ENCODE data around the gene MARCHF5. TPM values are rescaled to one million over a fixed set of nuclear protein-coding genes. Genes with fewer than 3 reads are reported as not detected.

The MARCHF5 gene
- polyA plus RNA-seq, 2 of the 4 experiments (the other 2 are of a cell fraction): 24.7 to 37.3 TPM

GRCh38 chr10:92381543-92381954 is 90.6 kb downstream of the MARCHF5 start (continued):
- no peak for TF ChIP-seq E2F6 (IDR thresholded peaks at IDR 0.05; ENCODE audit: borderline replicate concordance, low read depth)
- TF ChIP-seq CTCF (IDR thresholded peaks at IDR 0.05): no peak

GRCh38 chr10:92382631-92383030 is 91.7 kb downstream of the MARCHF5 start:
- no peak for DNase-seq (ENCODE audit: low read depth in 1 of 2, low spot score in 1 of 2)
- no peak for FAIRE-seq
- H3K4me2 ChIP-seq: no peak overlapping the region
- H3K4me1 ChIP-seq: no peaks in the 10 kb centered on the region
- TF ChIP-seq BHLHE40 (IDR thresholded peaks at IDR 0.05; ENCODE audit: low read depth, low read length) (no peak), NFE2L2 (conservative IDR thresholded peaks at IDR 0.05; ENCODE audit: low read length) (no peak), USF2 (IDR thresholded peaks at IDR 0.05) (no peak), POLR2A (IDR thresholded peaks at IDR 0.05; ENCODE audit: low read length) (no peak), FOSB (CRISPR knock-in tag; IDR thresholded peaks at IDR 0.05) (no peak), HDAC2 (IDR thresholded peaks at IDR 0.05) (no peak), RFX5 (IDR thresholded peaks at IDR 0.05) (no peak), HES2 (IDR thresholded peaks at IDR 0.05) (no peak), PBX3 (IDR thresholded peaks at IDR 0.05) (no peak), BCL3 (IDR thresholded peaks at IDR 0.05) (no peak)
- ATAC-seq: no peak
- ChIA-PET CTCF (interaction anchor here (0.8 to 1.1 kb wide), 3 partner anchors 91 to 295 kb away, joined by 3 to 6 read pairs (median 3); partner anchors contain the start of genes CPEB3 and MARCHF5), POLR2A (no interaction called here)
- no peak overlapping the region for H3K4me3 ChIP-seq
- WGBS (ENCODE audit: missing lambda C conversion rate): 73% methylated on average over 4 of the region's 4 CpGs
- no peaks in the 10 kb centered on the region for H3K9me3 ChIP-seq
- H3K27ac ChIP-seq: no peak overlapping the region

- TF ChIP-seq REST (IDR thresholded peaks at IDR 0.05) (no peak), POLR2A (IDR thresholded peaks at IDR 0.05; ENCODE audit: low read length) (no peak), CBX8 (IDR thresholded peaks at IDR 0.05) (no peak), E2F6 (IDR thresholded peaks at IDR 0.05; ENCODE audit: borderline replicate concordance, low read depth) (no peak), MAZ (IDR thresholded peaks at IDR 0.05; ENCODE audit: borderline replicate concordance, low read depth, low read length) (no peak), TP53 (CRISPR knock-in tag; IDR thresholded peaks at IDR 0.05) (no peak), ZSCAN20 (CRISPR knock-in tag; IDR thresholded peaks at IDR 0.05) (no peak), SMC3 (IDR thresholded peaks at IDR 0.05) (no peak), FOSL2 (IDR thresholded peaks at IDR 0.05) (no peak), FOSL2 (CRISPR knock-in tag; IDR thresholded peaks at IDR 0.05) (no peak), CBX2 (IDR thresholded peaks at IDR 0.05; ENCODE audit: borderline replicate concordance, low read depth) (no peak), NFE2L2 (conservative IDR thresholded peaks at IDR 0.05; ENCODE audit: low read length) (no peak), HEYL (CRISPR knock-in tag; IDR thresholded peaks at IDR 0.05) (no peak), ELK1 (IDR thresholded peaks at IDR 0.05; ENCODE audit: low read depth, low read length) (no peak)
- WGBS (ENCODE audit: missing lambda C conversion rate): 19% methylated on average over 2 of the region's 2 CpGs
- Histone ChIP-seq H3K4me1 (no peaks in the 10 kb centered on the region), H3K4me3 (no peak overlapping the region), H3K27ac (no peak overlapping the region), H3K4me2 (no peak overlapping the region), H3K9me3 (no peaks in the 10 kb centered on the region)
- ChIA-PET CTCF (no interaction called here), POLR2A (no interaction called here)
- DNase-seq (ENCODE audit: low read depth in 1 of 2, low spot score in 1 of 2) (no peak), FAIRE-seq (no peak), ATAC-seq (no peak)
These were observed 93.8 kb downstream of the MARCHF5 start for GRCh38 chr10:92384741-92385140.
